SH-SY5Y (cell line): ENCODE data around the gene GTPBP4.

Experiments
- GATA2 ChIP-seq: IDR thresholded peaks from 2 replicates; pipeline ENCODE4 v1.6.1; 2011; ENCODE audit warnings: mild to moderate bottlenecking, low read depth, low read length
- GATA3 ChIP-seq: IDR thresholded peaks from 2 replicates; pipeline ENCODE4 v1.6.1; 2011; ENCODE audit warnings: low read depth, mild to moderate bottlenecking, low read length, moderate library complexity

The GTPBP4 gene

GRCh38 chr10:958856-959255, 29.4 kb upstream of the GTPBP4 start:
- no peak for TF ChIP-seq GATA2

GRCh38 chr10:962342-962741, 25.9 kb upstream of the GTPBP4 start:
- TF ChIP-seq GATA3 (no peak), GATA2 (no peak)

- TF ChIP-seq GATA2 (no peak), GATA3 (no peak)
Measured at GRCh38 chr10:963186-963585, 25.0 kb upstream of the GTPBP4 start.

GRCh38 chr10:963655-964054, 24.6 kb upstream of the GTPBP4 start:
- TF ChIP-seq GATA2 (no peak), GATA3 (no peak)

GRCh38 chr10:964321-964987, 23.8 kb upstream of the GTPBP4 start:
- no peak for TF ChIP-seq GATA2

GRCh38 chr10:964988-965417, 23.2 kb upstream of the GTPBP4 start:
- TF ChIP-seq GATA3 = no peak
- TF ChIP-seq GATA2 = no peak

- TF ChIP-seq GATA2 (no peak), GATA3 (no peak)
Measured at GRCh38 chr10:966466-967235, 21.6 kb upstream of the GTPBP4 start.

GRCh38 chr10:968546-969199, 19.6 kb upstream of the GTPBP4 start:
- TF ChIP-seq GATA3 = no peak
- TF ChIP-seq GATA2 = no peak

GRCh38 chr10:969473-970150, 18.6 kb upstream of the GTPBP4 start:
- TF ChIP-seq GATA3 (no peak), GATA2 (no peak)

GRCh38 chr10:970311-971149, 17.7 kb upstream of the GTPBP4 start:
- no peak for TF ChIP-seq GATA2
- TF ChIP-seq GATA3 = no peak

- TF ChIP-seq GATA2 (no peak), GATA3 (no peak)
Measured at GRCh38 chr10:971150-971542, 17.1 kb upstream of the GTPBP4 start.

- TF ChIP-seq GATA3 (no peak), GATA2 (no peak)
Measured at GRCh38 chr10:971613-972012, 16.6 kb upstream of the GTPBP4 start.

- no peak for TF ChIP-seq GATA3
- no peak for TF ChIP-seq GATA2
Measured at GRCh38 chr10:972763-973162, 15.5 kb upstream of the GTPBP4 start.
